Urothelium cell line (cell line): ENCODE data around the gene CHST1.

Experiments
- DNase-seq: peaks from one replicate; pipeline ENCODE4 v3.0.0; 2011; ENCODE audit warnings: low spot score, mixed read lengths
- FAIRE-seq: peaks from 2 replicates; lab custom pipeline; 2011; peaks lifted over from hg19 to GRCh38; lab: Jason Lieb, UNC

The CHST1 gene

DNA sequence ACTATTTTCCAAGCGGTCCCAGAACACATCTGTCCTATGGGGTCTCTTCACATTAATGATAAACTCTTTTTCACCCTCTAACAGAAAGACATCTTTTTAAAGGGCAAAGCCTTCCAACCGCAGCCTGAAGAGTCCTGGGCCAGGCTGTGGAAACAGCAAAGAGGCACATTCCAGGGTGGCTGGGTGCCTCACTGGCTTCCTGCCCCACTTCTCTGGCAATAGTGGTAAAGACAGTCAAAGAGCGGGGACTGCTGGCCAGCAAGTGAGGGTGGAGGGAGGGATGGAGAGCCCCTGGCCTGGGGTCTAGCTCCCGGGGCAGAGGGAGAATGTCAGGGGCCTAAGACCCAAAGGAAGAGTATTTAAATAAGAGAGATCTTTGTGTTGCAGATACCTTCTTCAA, 10.2 kb upstream of the CHST1 start:
- FAIRE-seq: no peak

DNA sequence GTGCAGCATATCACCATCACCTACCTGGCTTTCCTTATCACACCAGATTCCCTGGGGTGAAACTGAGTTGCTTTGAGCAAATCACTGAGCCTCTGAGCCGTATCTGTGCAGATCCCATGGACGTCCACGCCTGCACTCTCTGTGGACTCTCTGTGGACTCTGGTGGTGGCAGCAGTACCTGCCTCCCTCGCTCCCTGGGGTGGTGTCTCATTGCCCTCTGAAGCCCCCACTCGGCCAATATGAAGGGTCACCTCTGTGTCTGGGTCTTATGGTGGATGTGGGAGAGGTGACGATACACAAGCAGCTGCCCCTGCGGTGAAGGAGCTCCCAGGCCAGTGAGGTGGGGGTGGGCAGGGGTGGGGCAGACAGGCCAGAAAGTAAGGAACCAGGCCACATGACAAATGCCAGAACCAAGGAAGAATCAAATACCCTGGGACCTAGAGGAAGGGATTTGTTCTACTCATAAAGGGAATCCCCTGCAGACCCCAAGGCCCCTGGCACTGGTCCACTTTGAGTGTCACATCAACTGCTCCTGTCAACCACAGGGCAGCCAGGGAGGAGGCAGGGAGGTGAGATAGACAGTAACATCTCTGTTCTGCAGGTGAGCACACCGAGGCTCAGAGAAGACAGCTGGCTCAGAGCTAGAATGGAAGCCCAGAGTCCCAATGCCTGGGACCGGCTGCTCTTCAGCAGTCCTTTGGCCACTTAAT, 9.2 kb upstream of the CHST1 start:
- DNase-seq (no peak), FAIRE-seq (no peak)

More for the DNA sequence above, 10.2 kb upstream of the CHST1 start:
- no peak for DNase-seq

DNA sequence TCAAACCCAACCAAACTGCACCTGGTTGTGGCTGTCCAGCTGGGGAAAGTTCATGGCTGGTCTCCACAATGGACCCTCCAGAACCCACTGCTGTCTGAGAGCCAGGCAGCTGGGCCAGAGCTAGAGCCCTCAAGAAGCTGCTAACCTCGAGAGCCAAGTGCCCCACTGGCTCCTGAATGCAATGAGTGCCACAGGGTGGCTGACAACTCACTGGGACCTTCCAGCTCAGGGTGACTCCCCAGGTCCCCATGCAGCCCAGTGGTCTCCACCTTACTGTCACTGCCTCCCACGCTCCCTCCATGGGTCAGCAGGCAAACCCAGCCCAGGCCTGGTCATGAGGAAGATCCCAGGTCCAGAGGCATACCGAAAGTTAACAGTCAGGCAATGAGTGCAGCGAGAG, 8.0 kb upstream of the CHST1 start:
- FAIRE-seq: no peak
- DNase-seq: no peak

DNA sequence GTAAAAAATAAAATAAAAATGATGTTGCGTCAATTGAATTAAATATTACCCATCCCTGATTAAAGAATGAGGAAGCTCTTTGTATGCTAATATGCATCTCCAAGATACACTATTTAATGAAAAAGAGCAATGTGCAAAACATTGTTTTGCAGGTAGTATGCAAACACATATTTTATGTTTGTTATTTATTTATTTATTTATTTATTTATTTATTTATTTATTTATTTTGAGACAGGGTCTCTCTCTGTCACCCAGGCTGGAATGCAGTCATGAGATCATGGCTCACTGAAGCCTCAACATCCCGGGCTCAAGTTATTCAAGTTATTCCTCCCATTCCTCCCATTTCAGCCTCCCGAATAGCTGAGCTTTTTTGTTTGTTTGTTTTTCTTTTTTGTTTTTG, 7.2 kb upstream of the CHST1 start:
- FAIRE-seq: no peak
- no peak for DNase-seq

DNA sequence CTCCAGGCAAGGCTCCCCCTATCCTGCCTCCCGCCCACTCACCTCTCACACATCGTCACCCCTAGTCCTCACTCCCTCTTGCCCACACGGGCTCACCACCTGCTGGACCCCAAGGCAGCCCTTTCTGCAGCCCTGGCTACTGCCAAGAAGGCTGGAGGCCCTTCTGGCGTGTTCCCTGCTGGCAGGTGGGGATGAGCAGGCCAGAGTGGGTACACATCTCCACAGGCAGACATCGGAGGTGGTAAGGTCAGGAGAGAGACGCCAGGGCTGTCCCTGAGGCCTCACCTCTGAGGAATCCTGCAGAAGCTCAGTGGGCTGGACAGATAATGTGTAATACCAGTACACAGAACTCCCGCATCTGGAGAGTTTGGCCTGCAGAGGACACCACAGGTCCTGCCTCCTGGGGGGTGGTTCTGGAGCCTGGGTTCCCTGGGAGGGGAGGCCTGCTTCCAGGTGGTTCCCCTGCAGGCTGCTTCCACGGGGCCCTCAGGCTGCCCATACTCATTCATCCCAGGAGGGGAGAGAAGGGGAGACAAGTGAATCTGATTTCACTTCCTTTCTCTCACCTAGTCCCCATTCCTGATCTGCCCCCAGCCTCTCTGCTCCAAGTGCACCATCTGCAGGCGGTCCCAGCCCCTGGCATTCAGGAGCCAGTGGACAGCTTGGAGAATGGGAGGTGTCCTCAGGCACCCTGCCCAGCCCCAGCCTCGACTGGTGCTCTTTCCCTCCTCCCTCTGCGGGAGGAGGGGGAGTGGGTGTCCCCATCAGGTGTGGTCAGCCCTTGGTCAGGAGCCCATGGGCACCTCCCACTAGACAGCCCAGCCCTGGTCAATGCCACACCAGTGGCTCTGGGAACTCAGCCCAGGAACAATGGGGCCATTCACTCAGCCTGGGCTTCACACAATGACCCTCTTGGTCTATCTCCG, 6.1 kb upstream of the CHST1 start:
- FAIRE-seq (no peak), DNase-seq (no peak)

DNA sequence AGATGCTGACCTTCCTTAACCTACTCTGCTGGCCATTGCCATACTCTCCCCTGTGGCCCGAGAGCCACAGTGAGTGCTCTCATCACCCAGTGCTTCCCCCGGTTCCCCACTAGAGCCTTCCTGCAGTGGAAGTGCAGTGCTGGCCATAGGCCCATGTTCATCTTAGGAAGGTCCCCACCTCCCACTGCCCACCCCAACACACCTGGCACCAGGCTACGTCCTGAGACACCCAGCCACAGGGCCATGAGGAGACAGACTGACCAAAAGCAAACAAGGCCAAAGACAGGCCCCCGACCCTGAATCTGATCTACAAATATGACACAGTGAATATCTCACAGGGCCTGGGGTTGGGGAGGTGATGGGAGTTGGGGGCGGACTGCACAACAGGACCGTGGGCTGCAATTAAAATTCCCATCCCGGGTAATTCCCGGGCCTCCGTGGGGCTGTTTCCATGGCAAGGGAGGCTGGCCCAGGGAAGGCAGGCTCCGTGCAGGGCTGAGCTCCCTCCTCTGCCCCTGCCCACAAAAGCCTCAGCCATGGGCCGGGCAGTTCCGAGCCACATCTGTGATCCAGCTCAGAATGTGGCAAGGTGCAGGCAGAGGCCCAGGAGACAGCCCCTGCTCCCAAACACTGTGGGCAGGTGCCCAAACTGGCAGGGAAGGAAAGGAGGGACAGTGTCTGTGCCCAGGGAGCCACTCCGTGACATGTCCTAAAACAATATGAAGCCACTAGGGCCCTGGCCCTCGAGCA, 5.1 kb upstream of the CHST1 start:
- FAIRE-seq: no peak
- DNase-seq: no peak

DNA sequence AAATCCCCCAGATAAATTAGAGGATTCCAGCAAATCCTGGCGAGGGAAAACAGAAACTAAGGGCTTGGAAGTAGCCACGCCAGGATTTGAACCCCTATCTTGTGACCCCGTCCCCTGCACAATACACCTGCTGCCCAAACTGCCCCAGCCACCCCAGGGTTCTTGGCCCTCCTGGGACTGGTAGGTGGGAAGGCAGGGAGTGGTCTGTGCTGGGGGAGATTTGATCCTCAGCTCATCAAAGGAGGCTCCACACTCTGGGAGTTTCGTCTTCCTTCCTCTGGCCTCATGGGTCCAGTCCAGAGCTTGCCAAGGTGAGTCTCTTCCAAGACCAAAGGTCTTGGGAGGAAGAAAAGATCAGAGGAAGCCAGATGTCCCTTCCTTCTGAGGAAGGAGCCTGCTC, 4.5 kb upstream of the CHST1 start:
- FAIRE-seq (no peak), DNase-seq (no peak)

DNA sequence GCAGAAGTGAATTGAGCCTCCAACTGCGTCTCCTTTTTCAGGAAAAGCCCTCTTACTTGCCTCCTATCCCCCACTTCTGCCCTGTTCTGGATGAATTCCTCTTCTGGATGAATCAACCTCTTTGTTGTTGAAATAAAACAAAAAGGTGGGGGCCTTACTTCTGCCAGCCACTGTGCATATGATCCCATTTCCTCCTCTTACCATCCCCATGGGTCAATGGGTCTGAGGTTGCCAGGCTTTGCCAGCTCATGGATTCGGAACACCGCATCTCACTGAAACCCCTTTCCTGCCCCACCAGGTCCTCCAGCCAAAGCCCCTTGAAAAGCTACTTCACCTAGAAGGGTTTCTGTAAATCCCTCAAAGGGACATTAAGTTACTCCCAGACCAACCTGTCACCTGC, 3.7 kb upstream of the CHST1 start:
- DNase-seq (no peak), FAIRE-seq (no peak)

DNA sequence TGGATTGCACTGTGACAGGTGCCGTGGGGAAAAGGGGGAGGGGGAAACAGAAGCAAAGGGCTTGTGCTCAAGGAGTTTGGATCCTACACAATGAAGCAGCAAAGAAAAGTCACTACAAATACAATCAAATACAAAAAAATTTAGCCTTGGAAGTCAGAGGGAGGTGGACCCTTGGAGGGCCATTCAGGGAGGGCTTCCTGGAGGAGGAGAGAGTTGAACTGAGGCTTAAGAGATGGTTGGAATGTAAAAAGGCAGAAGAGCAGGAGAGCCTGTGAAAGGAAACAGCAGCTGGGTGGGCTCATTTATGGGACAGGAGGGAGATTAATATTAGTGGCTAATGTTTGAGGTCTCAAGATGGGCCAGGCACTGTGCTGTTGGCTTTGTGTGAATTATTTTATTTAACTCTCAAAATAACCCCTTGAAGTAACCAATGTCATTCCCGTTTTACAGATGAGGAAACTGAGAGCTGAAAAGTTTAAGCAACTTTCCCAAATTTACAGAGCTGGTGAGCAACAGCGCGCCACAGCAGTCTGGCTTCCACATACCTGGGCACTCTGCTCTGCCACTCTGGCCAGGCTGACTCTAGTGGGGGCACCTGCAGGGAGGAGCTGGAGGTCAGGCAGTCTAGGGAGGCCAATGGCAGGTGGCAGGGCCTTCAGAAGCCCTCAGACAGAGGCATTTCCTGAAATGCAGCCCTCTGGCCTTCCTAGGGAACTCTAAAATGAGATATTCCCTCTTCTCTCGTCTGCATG, 2.7 kb upstream of the CHST1 start:
- DNase-seq (no peak), FAIRE-seq (no peak)

DNA sequence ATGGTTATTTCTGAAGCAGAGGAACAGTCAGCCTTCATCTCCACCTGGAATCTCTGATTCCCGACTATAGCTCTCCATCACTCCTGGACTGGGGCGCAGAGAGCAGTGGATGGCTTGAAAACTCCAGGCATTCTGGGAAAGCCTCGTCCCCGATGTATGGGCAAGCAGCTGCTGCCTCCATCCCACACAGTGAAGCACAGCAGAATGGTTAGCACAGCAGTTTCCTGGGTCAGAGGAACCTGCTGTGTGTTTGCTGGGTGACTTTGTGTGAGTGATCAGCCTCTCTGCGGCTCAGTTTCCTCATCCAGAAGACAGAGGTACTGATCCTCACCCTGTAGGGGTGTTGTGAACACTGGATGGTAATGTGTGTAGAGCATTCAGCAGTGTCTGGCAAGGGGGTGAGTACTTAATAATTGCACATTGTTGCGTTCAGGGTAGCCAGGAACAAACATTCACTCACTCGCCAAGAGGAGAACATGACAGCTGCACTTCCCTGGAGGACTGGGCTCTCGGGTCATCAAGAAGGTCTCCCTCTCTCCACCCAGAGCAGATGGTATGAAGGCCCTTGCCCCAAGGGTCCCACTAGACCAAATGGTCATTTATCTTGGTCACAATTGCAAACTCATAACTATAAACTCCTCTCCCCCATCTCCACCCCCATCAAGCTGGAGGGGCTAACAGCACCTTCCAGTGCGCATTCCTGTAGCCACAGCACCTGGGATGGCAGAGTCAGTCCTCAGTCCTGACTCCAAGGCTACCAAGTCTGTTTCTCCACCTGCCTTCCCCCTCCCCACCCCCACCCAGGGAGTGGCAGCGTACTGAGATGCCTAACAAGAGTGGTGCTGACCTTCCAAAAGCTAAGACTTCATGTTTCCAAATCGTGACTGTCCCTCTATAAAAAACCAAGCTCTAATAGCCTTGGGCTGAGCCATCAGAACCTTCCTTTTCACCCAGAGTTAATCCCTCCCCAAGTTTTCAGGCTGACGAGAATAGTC, 1.5 kb upstream of the CHST1 start:
- no peak for FAIRE-seq
- DNase-seq: no peak

DNA sequence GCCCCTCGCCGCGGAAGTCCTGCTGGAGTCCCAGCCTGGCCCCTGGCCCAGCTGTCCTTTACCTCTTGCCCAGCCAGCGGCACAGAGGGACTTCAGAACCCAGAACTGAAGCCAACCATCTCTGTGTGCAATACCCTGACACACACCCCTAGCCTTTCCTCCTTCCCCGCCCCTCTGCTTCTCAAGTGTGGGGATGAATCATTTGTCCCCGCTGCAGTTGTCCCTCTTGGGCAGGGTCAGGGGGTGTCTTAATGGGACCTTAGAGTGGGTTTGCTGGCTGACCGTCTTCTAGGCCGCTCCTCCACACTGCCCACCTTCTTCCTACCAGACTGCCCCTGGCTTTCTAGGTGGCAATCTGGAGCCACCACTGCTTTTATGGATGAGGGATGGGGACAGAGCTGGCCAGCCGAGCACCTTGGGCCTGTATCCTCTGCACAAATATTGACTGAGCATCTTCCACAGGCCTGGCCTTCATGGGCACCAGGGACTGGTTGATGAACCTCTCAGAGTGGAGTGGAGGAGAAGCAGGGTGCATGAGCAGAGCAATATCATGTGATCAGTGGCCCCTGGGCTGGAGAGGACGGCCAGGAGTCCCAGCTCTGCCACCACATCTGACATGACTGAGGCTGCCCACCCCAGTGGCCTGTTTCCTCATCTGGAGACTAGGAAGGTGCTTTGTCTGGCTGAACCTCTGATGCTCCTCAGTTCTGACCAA, 668 bp upstream of the CHST1 start:
- FAIRE-seq: no peak

DNA sequence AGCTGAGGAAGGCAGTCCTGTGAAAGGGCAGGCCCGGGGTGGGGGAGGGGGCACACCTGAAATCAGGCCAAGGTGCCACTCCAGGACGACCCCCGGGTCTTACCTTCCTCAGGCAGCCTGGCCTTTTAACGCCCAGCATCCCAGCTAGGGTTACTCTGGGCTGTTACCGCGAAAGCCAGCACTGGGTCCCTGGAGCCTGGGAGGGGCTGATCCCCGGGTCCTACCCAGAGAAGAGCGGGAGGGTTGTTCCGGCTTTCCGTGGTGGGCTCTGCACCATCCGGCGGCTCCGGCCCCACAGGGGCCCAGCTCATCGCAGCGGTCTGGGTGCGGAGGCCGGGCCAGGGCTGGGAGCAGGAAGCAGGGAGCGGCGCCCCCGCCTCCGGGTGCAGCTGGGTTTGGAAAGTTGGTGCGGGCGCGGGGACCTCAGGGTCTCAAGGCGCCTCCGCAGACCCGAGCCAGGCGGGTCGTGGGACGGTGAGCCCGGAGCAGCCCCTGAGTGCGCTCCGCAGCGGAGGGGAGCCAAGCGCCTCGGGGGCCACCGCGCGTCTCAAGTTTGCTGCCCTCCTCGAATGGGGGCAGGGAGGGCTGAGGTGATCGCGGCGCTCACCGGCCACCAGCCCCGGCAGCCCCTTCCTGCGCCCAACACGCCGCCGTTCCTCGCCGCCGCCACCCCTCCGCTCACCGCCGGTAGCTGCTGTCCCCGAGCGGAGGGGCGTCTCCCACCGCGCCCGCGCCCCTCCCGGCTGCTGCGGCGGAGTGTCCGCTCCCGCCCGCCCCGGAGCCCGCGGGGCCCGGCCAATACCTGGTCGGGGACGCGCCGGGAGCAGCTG, 831 bp downstream of the CHST1 start:
- DNase-seq (peak; percentile 33), FAIRE-seq (no peak)

More for the DNA sequence above, 668 bp upstream of the CHST1 start:
- peak; percentile 41 for DNase-seq

DNA sequence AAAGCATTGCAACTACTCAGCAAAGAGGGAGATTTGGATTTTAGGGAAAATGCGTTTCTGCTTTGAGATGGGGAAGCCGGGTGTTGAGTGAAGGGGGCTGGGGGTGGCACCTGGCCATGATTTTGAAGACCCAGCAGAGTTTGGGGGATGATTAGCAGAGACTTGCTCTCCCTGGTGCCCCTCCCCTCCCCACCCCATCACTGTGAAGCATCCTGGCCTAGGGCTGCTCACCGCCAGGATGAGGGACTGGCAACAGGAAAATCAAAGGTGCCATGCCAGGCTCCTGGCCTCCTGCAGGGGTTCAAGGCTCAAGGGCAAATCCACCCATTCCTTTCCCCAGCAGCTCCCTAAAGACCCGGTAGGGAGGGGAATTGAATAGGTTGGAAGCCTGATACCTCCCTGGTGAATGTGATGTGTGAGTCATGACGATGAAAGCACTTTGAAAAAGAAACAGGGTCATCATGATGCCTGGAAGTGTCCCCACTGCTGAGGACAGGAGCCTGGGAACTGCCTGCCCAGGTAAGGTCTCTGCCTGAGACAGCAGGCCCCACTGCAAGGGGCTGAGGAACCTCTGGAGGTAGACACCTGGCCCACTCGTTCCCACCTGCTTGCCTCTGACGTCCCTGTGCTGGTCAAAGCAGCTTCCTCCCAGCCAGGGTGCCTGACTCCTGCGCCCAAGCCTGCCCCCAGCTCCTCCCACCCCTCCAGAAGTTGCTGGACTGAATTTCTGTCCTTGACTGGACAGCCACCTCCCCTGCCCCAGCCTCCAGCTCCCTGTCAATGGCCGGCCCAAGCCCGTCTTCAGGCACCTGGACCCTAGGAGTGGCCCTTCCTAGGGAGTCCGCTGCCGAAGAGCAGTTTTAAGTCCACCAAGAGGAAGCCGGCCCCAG, 1.7 kb downstream of the CHST1 start:
- peak; percentile 29 for DNase-seq
- no peak for FAIRE-seq

DNA sequence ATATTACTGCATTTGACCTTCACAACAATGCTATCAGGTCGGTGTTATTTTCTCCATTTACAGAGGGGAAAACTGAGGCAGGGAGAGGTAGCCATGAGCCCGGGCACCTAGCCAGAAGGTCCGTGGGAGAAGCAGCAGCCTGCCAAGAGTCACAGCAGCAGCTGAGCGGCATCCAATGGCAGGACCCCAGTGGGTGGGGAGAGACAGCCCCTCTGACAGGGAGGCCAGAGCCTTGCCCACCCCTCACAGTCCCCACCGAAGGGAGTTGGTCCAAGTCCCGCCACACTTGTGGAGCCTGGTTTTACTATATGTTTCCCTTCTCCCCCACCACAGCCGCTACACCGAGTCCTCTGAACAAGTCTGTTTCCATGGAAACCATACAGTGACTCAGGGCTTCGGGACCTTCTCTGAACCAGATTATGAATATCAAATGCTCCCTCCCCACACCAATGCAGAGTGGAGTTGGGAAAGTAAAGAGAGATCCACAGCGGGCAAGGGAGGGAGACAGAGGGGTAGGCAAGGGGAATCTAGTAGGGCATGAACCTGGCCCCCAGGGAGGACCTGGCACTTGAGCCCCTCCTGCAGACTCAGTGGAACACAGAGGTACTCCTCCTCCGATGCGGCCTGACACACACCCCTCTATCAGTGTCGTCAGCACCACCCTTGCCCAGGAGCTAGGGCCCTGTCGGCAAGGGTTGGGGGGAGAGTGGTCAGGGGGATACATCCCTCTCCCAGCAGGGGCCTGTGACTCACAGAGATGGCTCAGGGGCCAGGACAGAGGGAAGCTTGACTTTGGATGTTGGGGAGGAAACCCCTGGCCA, 2.5 kb downstream of the CHST1 start:
- DNase-seq: peak; percentile 80
- peak; percentile 53 for FAIRE-seq

DNA sequence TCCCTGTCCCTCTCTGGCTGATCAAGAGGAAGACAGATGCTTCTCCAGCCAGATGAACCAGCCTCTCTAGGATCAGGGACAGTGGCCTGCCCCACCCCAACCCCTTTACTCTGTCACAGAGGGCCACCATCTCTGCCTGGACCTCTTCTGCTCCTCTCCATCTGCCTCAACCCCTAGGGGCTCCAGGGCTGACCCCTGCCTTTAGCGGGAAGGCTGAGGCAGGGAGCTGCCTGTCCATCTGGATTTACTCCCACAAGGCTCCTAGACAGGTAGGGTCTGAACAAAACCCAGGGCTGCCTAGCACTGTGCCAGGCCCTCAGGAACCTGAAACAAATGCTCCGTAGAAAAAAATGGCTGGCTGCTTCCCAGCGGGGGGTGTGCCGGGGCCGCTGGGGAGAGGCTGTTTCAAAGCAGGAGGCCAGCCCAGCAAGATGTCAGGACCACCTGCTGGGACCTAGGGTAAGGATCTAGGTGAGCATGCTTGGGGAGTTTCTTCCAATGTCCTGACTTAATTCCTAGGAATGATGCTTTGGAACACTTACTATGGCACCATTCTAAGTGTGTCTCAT, 3.2 kb downstream of the CHST1 start:
- no peak for FAIRE-seq
- no peak for DNase-seq
